SU-DHL-6 (cell line): ENCODE results near the gene TOM1.

Experiments used
- H2AFZ ChIP-seq: fragments of 200-600 bp; sonication (generic); 2 replicates; pipeline ENCODE4 v1.6.1; 2014; ENCODE audit warnings: low read depth, mild to moderate bottlenecking, moderate library complexity, mixed read lengths, antibody characterized with exemption, low read length; ENCODE audit not compliant: severe bottlenecking
- H3F3A ChIP-seq: fragments of 200-600 bp; shearing (Covaris generic); 2 replicates; pipeline ENCODE4 v1.6.0; 2016; ENCODE audit warnings: antibody characterized with exemption, mild to moderate bottlenecking; ENCODE audit not compliant: insufficient read depth
- H3K27ac ChIP-seq: fragments of 200-600 bp; sonication (generic); 2 replicates; pipeline ENCODE4 v1.5.1; 2016; ENCODE audit warnings: low read depth, mild to moderate bottlenecking, low read length, moderate library complexity, mixed read lengths
- H3K27me3 ChIP-seq: fragments of 200-600 bp; sonication (generic), shearing (Covaris generic); 2 replicates; pipeline ENCODE4 v1.6.0; 2014; ENCODE audit warnings: mild to moderate bottlenecking, low read length
- H3K36me3 ChIP-seq: fragments of 200-600 bp; sonication (generic); 2 replicates; pipeline ENCODE4 v1.6.1; 2014; ENCODE audit warnings: mild to moderate bottlenecking, low read length, mixed read lengths
- H3K4me2 ChIP-seq: fragments of 300-600, 200-600 bp; shearing (Covaris generic), sonication (generic); 2 replicates; pipeline ENCODE4 v1.6.0; 2014; ENCODE audit warnings: low read length, low read depth, mild to moderate bottlenecking; ENCODE audit not compliant: poor library complexity, severe bottlenecking
- H3K4me3 ChIP-seq: fragments of 200-600 bp; sonication (generic); 2 replicates; pipeline ENCODE4 v1.5.1; 2014; ENCODE audit warnings: antibody characterized with exemption, low read length, mild to moderate bottlenecking, mixed read lengths; ENCODE audit not compliant: insufficient read depth, poor library complexity, severe bottlenecking
- H3K79me2 ChIP-seq: fragments of 200-600 bp; sonication (generic); 2 replicates; pipeline ENCODE4 v1.6.1; 2014; ENCODE audit warnings: mild to moderate bottlenecking, low read length, moderate library complexity; ENCODE audit not compliant: insufficient read depth
- H3K9ac ChIP-seq: fragments of 200-600 bp; sonication (generic); 2 replicates; pipeline ENCODE4 v1.7.0; 2014; ENCODE audit warnings: mild to moderate bottlenecking, low read length
- H3K9me2 ChIP-seq: fragments of 200-600 bp; sonication (generic); replicated peaks from 2 replicates; pipeline ENCODE4 v1.6.1; 2014; ENCODE audit warnings: low read length; ENCODE audit not compliant: insufficient read depth
- H3K9me3 ChIP-seq: fragments of 200-600 bp; sonication (generic); 2 replicates; pipeline ENCODE4 v1.6.1; 2014; ENCODE audit warnings: low read length, mixed read lengths; ENCODE audit not compliant: insufficient read depth
- H4K20me1 ChIP-seq: fragments of 200-600 bp; sonication (generic); 2 replicates; pipeline ENCODE4 v1.6.1; 2014; ENCODE audit warnings: low read depth, mild to moderate bottlenecking, antibody characterized with exemption, low read length, moderate library complexity, mixed read lengths
- EZH2phosphoT487 ChIP-seq: fragments of 200-600 bp; sonication (generic), shearing (Covaris generic); conservative IDR thresholded peaks from 2 replicates; pipeline ENCODE4 v1.6.1; 2018; ENCODE audit warnings: mild to moderate bottlenecking, antibody characterized with exemption, low read length, moderate library complexity, mixed read lengths
- TF ChIP-seq, protein P1 (sequence below): fragments of 200-600 bp; sonication (generic); IDR thresholded peaks from one replicate; pipeline ENCODE4 v1.5.1; 2017; ENCODE audit warnings: antibody characterized with exemption, mild to moderate bottlenecking, low read length, moderate library complexity; ENCODE audit not compliant: insufficient read depth, poor library complexity, severe bottlenecking

The TOM1 gene

GRCh38 chr22:35333220-35333619 lies 33.5 kb downstream of the TOM1 start:
- Histone ChIP-seq H3K79me2 (no peaks in the 10 kb centered on the region), H3K9ac (no peak overlapping the region), H2AFZ (no peak overlapping the region), H3K9me3 (no peaks in the 10 kb centered on the region), H3K27ac (no peak overlapping the region), H3K27me3 (no peaks in the 10 kb centered on the region), H3K9me2 (no peaks in the 10 kb centered on the region), H3K4me3 (no peak overlapping the region), H3F3A (no peaks in the 10 kb centered on the region), H3K4me2 (no peak overlapping the region), H3K36me3 (no peaks in the 10 kb centered on the region), H4K20me1 (no peaks in the 10 kb centered on the region)
- no peak for TF ChIP-seq EZH2phosphoT487
- TF ChIP-seq, protein P1, sequence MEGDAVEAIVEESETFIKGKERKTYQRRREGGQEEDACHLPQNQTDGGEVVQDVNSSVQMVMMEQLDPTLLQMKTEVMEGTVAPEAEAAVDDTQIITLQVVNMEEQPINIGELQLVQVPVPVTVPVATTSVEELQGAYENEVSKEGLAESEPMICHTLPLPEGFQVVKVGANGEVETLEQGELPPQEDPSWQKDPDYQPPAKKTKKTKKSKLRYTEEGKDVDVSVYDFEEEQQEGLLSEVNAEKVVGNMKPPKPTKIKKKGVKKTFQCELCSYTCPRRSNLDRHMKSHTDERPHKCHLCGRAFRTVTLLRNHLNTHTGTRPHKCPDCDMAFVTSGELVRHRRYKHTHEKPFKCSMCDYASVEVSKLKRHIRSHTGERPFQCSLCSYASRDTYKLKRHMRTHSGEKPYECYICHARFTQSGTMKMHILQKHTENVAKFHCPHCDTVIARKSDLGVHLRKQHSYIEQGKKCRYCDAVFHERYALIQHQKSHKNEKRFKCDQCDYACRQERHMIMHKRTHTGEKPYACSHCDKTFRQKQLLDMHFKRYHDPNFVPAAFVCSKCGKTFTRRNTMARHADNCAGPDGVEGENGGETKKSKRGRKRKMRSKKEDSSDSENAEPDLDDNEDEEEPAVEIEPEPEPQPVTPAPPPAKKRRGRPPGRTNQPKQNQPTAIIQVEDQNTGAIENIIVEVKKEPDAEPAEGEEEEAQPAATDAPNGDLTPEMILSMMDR: no peak

GRCh38 chr22:35334004-35334403 lies 34.3 kb downstream of the TOM1 start:
- no peaks in the 10 kb centered on the region for H3F3A ChIP-seq
- H3K79me2 ChIP-seq: no peaks in the 10 kb centered on the region
- H3K4me3 ChIP-seq: no peak overlapping the region
- no peak overlapping the region for H3K4me2 ChIP-seq
- no peak overlapping the region for H3K27ac ChIP-seq
- H3K9me2 ChIP-seq: no peaks in the 10 kb centered on the region
- no peaks in the 10 kb centered on the region for H3K27me3 ChIP-seq
- no peaks in the 10 kb centered on the region for H4K20me1 ChIP-seq
- TF ChIP-seq, protein P1: no peak
- H2AFZ ChIP-seq: no peak overlapping the region
- no peaks in the 10 kb centered on the region for H3K9me3 ChIP-seq
- no peak overlapping the region for H3K9ac ChIP-seq
- H3K36me3 ChIP-seq: no peaks in the 10 kb centered on the region

DNA sequence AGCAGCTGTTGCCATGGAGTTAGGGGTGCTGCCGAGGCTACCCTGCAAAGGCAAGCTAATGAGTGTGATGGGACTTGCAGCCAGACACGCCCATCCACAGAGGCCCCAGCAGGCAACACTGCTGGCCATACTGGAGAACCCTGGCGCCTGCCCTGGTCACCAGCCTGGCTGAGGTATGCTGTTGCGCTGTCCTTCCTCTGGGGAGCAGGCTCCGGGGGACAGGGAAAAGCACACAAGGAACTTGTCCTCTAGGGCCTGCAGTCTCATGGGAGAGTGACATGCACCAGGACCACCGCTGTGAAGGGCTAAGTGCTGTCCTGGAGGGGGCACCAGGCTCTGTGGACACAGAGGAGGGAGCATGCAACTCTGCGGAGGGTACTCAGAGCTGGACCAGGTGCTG lies 35.8 kb downstream of the TOM1 start:
- Histone ChIP-seq H3K27ac (no peak overlapping the region), H3K27me3 (no peaks in the 10 kb centered on the region), H3K36me3 (no peaks in the 10 kb centered on the region), H3K9me2 (no peaks in the 10 kb centered on the region), H3K4me3 (no peak overlapping the region), H3K79me2 (no peaks in the 10 kb centered on the region), H3K9ac (no peak overlapping the region), H4K20me1 (no peaks in the 10 kb centered on the region), H2AFZ (no peak overlapping the region), H3K9me3 (no peaks in the 10 kb centered on the region), H3F3A (no peaks in the 10 kb centered on the region), H3K4me2 (no peak overlapping the region)
- no peak for TF ChIP-seq EZH2phosphoT487
- TF ChIP-seq, protein P1: no peak
